Choroid plexus epithelial cell (primary cell): ENCODE results near the gene PMFBP1.
A peak's percentile ranks its signal among the peaks of the same experiment; 100 is the strongest.

Experiments used
- DNase-seq: peaks from one replicate; pipeline ENCODE4 v3.0.0-alpha.2; 2010; ENCODE audit warnings: low read depth
- H3K4me3 ChIP-seq: 2 replicates; pipeline ENCODE4 v1.5.1; 2011; ENCODE audit warnings: low read depth, mild to moderate bottlenecking, control low read depth, low read length, moderate library complexity
- CTCF ChIP-seq: conservative IDR thresholded peaks from 2 replicates; pipeline ENCODE4 v1.5.1; 2011; ENCODE audit warnings: low read depth, mild to moderate bottlenecking, control low read depth, inconsistent platforms, low read length, moderate library complexity

The PMFBP1 gene

GRCh38 chr16:72128701-72129100 lies 43.3 kb downstream of the PMFBP1 start:
- no peak for DNase-seq
- no peak overlapping the region for H3K4me3 ChIP-seq
- TF ChIP-seq CTCF, result no peak

- no peak for TF ChIP-seq CTCF
- DNase-seq, result no peak
- no peak overlapping the region for H3K4me3 ChIP-seq
Measured at GRCh38 chr16:72126429-72126765, 45.6 kb downstream of the PMFBP1 start.

- DNase-seq, result no peak
- TF ChIP-seq CTCF, result no peak
- H3K4me3 ChIP-seq, result no peak overlapping the region
Measured at GRCh38 chr16:72125635-72126428, 46.1 kb downstream of the PMFBP1 start.

- DNase-seq, result peak; percentile 86
- no peak overlapping the region for H3K4me3 ChIP-seq
- TF ChIP-seq CTCF, result peak; percentile 88
Measured at GRCh38 chr16:72124761-72125634, 47.0 kb downstream of the PMFBP1 start.

- TF ChIP-seq CTCF, result no peak
Measured at GRCh38 chr16:72124148-72124547, 47.8 kb downstream of the PMFBP1 start.

GRCh38 chr16:72123426-72123825 lies 48.5 kb downstream of the PMFBP1 start:
- no peak for DNase-seq
- no peak for TF ChIP-seq CTCF
- no peak overlapping the region for H3K4me3 ChIP-seq

More at GRCh38 chr16:72124148-72124547, 47.8 kb downstream of the PMFBP1 start:
- H3K4me3 ChIP-seq, result no peak overlapping the region
- DNase-seq, result no peak
